MM.1S (cell line): Measurements from ENCODE around the gene TMTC1.

Experiments
- CTCF ChIP-seq: fragments of 300-600 bp; sonication (generic); IDR thresholded peaks from 2 replicates; pipeline ENCODE4 v1.5.1; 2016; ENCODE audit warnings: antibody characterized with exemption, low read length, mixed read lengths
- EZH2 ChIP-seq: fragments of 300-600 bp; sonication (generic); optimal IDR thresholded peaks from 2 replicates; pipeline ENCODE3; 2017; ENCODE audit warnings: low read depth, mild to moderate bottlenecking, antibody characterized with exemption, low read length, mixed read lengths

GRCh38 chr12:29617407-29617803 lies 166.3 kb downstream of the TMTC1 start:
- TF ChIP-seq CTCF (no peak), EZH2 (no peak)
